Kidney (tissue), 14 donors: ENCODE results near the gene KREMEN1. TPM values are rescaled to one million over a fixed set of nuclear protein-coding genes. Genes with fewer than 3 reads are reported as not detected.

Experiments
- DNase-seq, 5 donors: peaks; one replicate each; pipeline ENCODE4 v3.0.0-alpha.2; 2013 to 2020
- FAIRE-seq: peaks from 2 replicates; lab custom pipeline; 2012; peaks lifted over from hg19 to GRCh38; lab: Jason Lieb, UNC
- H3K27ac ChIP-seq, 2 donors: one replicate each; pipeline ENCODE4 v1.7.0; 2013; ENCODE audit warnings: low read depth in 2 of 2, low read length in 2 of 2, inconsistent platforms in 1 of 2
- H3K27me3 ChIP-seq: one replicate; pipeline ENCODE4 v1.7.1; 2013; ENCODE audit warnings: low read length, inconsistent platforms; ENCODE audit not compliant: control insufficient read depth, insufficient read depth
- H3K36me3 ChIP-seq, 3 donors: one replicate each; pipeline versions ENCODE4 v1.7.0 to v1.7.1; 2013; ENCODE audit warnings: low read length in 3 of 3, control low read depth in 1 of 3, inconsistent platforms in 1 of 3; ENCODE audit not compliant: insufficient read depth in 3 of 3, control insufficient read depth in 2 of 3
- H3K4me1 ChIP-seq, 3 donors: one replicate each; pipeline versions ENCODE4 v1.7.0 to v1.7.1; 2013; ENCODE audit warnings: low read length in 3 of 3, inconsistent platforms in 1 of 3, low read depth in 1 of 3; ENCODE audit not compliant: control insufficient read depth in 2 of 3, insufficient read depth in 2 of 3
- H3K4me3 ChIP-seq, 3 donors: one replicate each; pipeline versions ENCODE4 v1.7.0 to v1.8.1; 2013; ENCODE audit warnings: low read length in 3 of 3, control low read depth in 1 of 3, inconsistent platforms in 1 of 3
- H3K9ac ChIP-seq, 3 donors: one replicate each; pipeline versions ENCODE4 v1.7.0 to v1.7.1; 2013; ENCODE audit warnings: low read length in 3 of 3, control low read depth in 1 of 3, inconsistent platforms in 1 of 3
- H3K9me3 ChIP-seq, 3 donors: one replicate each; pipeline versions ENCODE4 v1.7.0 to v1.7.1; 2013; ENCODE audit warnings: low read length in 3 of 3, control low read depth in 1 of 3, inconsistent platforms in 1 of 3; ENCODE audit not compliant: control insufficient read depth in 2 of 3, insufficient read depth in 1 of 3
- CTCF ChIP-seq: IDR thresholded peaks from 3 replicates; pipeline ENCODE4 v1.5.1; 2012; ENCODE audit warnings: mild to moderate bottlenecking, moderate library complexity, borderline replicate concordance; ENCODE audit not compliant: insufficient read depth; ENCODE audit errors: extremely low read depth
- intact Hi-C: fragments of 100-400 bp; cut with DNase I; formaldehyde crosslinking; loops from one replicate; pipeline ENCODE4 v1.11.1; 2022
- polyA plus RNA-seq: library from polyadenylated mRNA; stranded (reverse); fragments of 350-450 nt; fragmentation: Illumina TruSeq; extraction: RNeasy Lipid Tissue Mini Kit (QIAGEN cat#74804); gene quantifications from one replicate; pipeline ENCODE4 v1.2.3, GENCODE V29; 2014; ENCODE audit warnings: low read depth, low replicate concordance; ENCODE audit not compliant: insufficient read depth
- total RNA-seq: library from RNA; stranded (reverse); fragmentation: NEBNext Ultra II Directional; extraction: Animal tissue kit (Norgen Biotek cat#: 25700); gene quantifications from one replicate; pipeline ENCODE4 v1.2.1, GENCODE V29; 2021
- donor health status: control.
- donor health status: control.
- donor health status: control.
- donor health status: control.
- donor health status: control.
- donor health status: DM: yes; HTN: yes; CAD: no.
- donor health status: Normal renal cell carcinoma (clear cell type).

Gene KREMEN1
- total and polyA plus RNA-seq, 2 donors from 2014 or later = 9.3 to 16.2 TPM

- Histone ChIP-seq H3K4me3 (no peak overlapping the region), H3K27ac (no peak overlapping the region), H3K9ac (no peak overlapping the region), H3K27me3 (no peaks in the 10 kb centered on the region), H3K36me3 (peaks cover 0 to 7% (median 0%) of the 10 kb centered on the region in 3 donors), H3K4me1 (no peaks in the 10 kb centered on the region), H3K9me3 (no peaks in the 10 kb centered on the region)
- FAIRE-seq = no peak
- intact Hi-C loops = no loop called here
- DNase-seq = no peak
- TF ChIP-seq CTCF = no peak
These were observed 17.5 kb upstream of the KREMEN1 start for GRCh38 chr22:29055192-29055830.

- TF ChIP-seq CTCF = no peak
- no peaks in the 10 kb centered on the region for H3K4me1 ChIP-seq
- FAIRE-seq (no peak), DNase-seq (no peak)
- H3K9ac ChIP-seq = no peak overlapping the region
- H3K27ac ChIP-seq = no peak overlapping the region
- H3K9me3 ChIP-seq = no peaks in the 10 kb centered on the region
- H3K36me3 ChIP-seq = no peaks in the 10 kb centered on the region
- intact Hi-C loops = no loop called here
- H3K27me3 ChIP-seq = no peaks in the 10 kb centered on the region
- H3K4me3 ChIP-seq = no peak overlapping the region
These were observed 16.4 kb upstream of the KREMEN1 start for GRCh38 chr22:29056472-29056871.

- Histone ChIP-seq H3K4me3 (no peak overlapping the region), H3K9me3 (no peaks in the 10 kb centered on the region), H3K36me3 (no peaks in the 10 kb centered on the region), H3K27me3 (no peaks in the 10 kb centered on the region), H3K4me1 (no peaks in the 10 kb centered on the region), H3K27ac (no peak overlapping the region), H3K9ac (no peak overlapping the region)
- no peak for TF ChIP-seq CTCF
- FAIRE-seq (no peak), DNase-seq (no peak)
- intact Hi-C loops = no loop called here
These were observed 12.5 kb upstream of the KREMEN1 start for GRCh38 chr22:29060251-29060869.
